ENCODE data around the gene PTGFRN.

Gene PTGFRN

GRCh38 chr1:117032266-117032665 is 122.5 kb downstream of the PTGFRN start:
- no peak overlapping the region for H3K4me3 ChIP-seq (ENCODE audit: control insufficient read depth, low read depth, low read length)
- TF ChIP-seq, protein P1, sequence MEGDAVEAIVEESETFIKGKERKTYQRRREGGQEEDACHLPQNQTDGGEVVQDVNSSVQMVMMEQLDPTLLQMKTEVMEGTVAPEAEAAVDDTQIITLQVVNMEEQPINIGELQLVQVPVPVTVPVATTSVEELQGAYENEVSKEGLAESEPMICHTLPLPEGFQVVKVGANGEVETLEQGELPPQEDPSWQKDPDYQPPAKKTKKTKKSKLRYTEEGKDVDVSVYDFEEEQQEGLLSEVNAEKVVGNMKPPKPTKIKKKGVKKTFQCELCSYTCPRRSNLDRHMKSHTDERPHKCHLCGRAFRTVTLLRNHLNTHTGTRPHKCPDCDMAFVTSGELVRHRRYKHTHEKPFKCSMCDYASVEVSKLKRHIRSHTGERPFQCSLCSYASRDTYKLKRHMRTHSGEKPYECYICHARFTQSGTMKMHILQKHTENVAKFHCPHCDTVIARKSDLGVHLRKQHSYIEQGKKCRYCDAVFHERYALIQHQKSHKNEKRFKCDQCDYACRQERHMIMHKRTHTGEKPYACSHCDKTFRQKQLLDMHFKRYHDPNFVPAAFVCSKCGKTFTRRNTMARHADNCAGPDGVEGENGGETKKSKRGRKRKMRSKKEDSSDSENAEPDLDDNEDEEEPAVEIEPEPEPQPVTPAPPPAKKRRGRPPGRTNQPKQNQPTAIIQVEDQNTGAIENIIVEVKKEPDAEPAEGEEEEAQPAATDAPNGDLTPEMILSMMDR (IDR thresholded peaks at IDR 0.05; ENCODE audit: control insufficient read depth, insufficient read depth, low read depth, low read length, missing control alignments), result no peak
- DNase-seq (ENCODE audit: low read depth), result no peak

GRCh38 chr1:117032681-117033539 is 123.2 kb downstream of the PTGFRN start:
- TF ChIP-seq, protein P1 (IDR thresholded peaks at IDR 0.05; ENCODE audit: control insufficient read depth, insufficient read depth, low read depth, low read length, missing control alignments), result no peak
- H3K4me3 ChIP-seq (ENCODE audit: control insufficient read depth, low read depth, low read length), result no peak overlapping the region
- DNase-seq (ENCODE audit: low read depth), result no peak

DNA sequence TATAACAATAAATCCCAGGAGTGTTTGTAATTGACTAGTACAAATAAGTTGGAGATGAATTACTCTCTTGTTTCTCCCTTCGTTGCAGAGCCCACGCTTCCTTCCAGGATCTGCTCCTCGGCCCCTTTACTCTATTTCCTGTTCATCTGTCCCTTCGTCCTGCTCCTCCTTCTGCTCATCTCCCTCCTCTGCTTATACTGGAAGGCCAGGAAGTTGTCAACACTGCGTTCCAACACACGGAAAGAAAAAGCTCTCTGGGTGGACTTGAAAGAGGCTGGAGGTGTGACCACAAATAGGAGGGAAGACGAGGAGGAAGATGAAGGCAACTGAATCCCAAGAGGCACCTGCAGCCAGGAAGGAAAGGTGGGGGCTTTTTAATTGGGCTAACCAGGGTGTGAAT is 124.1 kb downstream of the PTGFRN start:
- DNase-seq (ENCODE audit: low read depth), result no peak
- TF ChIP-seq, protein P1 (IDR thresholded peaks at IDR 0.05; ENCODE audit: control insufficient read depth, insufficient read depth, low read depth, low read length, missing control alignments), result no peak
- H3K4me3 ChIP-seq (ENCODE audit: control insufficient read depth, low read depth, low read length), result no peak overlapping the region

DNA sequence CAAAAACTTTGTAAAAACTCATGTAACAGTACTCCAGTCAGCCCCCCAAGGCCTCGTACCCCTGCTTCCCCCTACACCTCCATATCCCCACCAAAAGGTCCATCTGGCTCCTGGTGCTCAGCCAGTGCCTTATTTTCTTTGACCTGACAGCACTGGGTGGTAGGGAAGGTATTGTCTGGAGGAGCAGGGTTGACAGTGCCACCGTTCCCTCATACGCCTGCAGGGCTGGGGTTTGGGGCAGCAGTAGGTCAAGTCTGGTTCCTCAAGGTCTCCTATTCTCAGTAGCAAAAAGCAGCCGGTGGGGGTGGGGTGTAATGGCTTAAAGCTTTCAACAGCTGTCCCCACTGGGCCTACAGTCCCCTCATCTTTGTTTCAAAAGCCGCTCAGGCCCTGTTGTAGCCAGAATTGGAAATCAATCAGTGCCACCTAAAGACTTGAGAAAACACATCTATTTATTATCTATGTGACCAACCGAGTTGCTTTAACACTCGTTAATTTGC is 125.1 kb downstream of the PTGFRN start:
- DNase-seq (ENCODE audit: low read depth), result no peak
- TF ChIP-seq, protein P1 (IDR thresholded peaks at IDR 0.05; ENCODE audit: control insufficient read depth, insufficient read depth, low read depth, low read length, missing control alignments), result no peak
- no peak overlapping the region for H3K4me3 ChIP-seq (ENCODE audit: control insufficient read depth, low read depth, low read length)

- TF ChIP-seq, protein P1 (IDR thresholded peaks at IDR 0.05; ENCODE audit: control insufficient read depth, insufficient read depth, low read depth, low read length, missing control alignments), result no peak
- H3K4me3 ChIP-seq (ENCODE audit: control insufficient read depth, low read depth, low read length), result no peak overlapping the region
- DNase-seq (ENCODE audit: low read depth), result no peak
Measured at GRCh38 chr1:117036018-117036461, 126.3 kb downstream of the PTGFRN start.

DNA sequence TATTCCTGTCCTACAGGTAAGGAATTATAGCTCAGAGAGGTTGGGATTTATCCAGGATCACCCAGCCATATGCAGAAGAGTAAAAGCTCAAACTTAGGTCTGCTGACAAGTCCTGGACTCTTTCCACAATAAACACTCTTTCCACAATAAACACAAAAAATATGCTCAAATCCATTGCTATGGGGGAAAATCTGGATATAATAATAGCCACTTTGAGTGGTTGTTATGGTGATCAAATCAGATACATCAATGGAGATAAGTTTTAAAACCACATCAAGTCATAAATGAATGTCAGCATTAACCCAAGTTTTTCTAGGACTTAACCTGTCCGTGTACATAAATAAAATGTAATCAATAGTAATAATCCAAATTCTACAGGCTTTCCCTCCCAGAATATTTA is 128.1 kb downstream of the PTGFRN start:
- no peak for DNase-seq (ENCODE audit: low read depth)
- H3K4me3 ChIP-seq (ENCODE audit: control insufficient read depth, low read depth, low read length), result no peak overlapping the region
- TF ChIP-seq, protein P1 (IDR thresholded peaks at IDR 0.05; ENCODE audit: control insufficient read depth, insufficient read depth, low read depth, low read length, missing control alignments), result no peak

All from AG09309 (cell line).